Spleen (tissue), 11 donors: ENCODE data around the gene FAM107B. TPM values are rescaled to one million over a fixed set of nuclear protein-coding genes. Genes with fewer than 3 reads are reported as not detected.

Experiments
- DNase-seq: peaks from one replicate; pipeline ENCODE4 v3.0.0-alpha.2; 2020
- H3K27ac ChIP-seq, 8 donors: fragments of 200-600 bp; sonication (generic) in 7 of 8; 1 replicate in 4 of 8; 2 replicates in 4 of 8; pipeline versions ENCODE4 v1.5.0 to v1.8.0; 2016 to 2021; ENCODE audit warnings: inconsistent platforms in 4 of 8, mild to moderate bottlenecking in 4 of 8, moderate library complexity in 1 of 8
- H3K27me3 ChIP-seq, 7 donors: fragments of 200-600 bp; sonication (generic) in 6 of 7; replicated peaks in 1 of 7; 1 replicate in 4 of 7; 2 replicates in 3 of 7; pipeline versions ENCODE4 v1.5.0 to v1.8.0; 2016 to 2021; ENCODE audit warnings: inconsistent platforms in 3 of 7, mild to moderate bottlenecking in 1 of 7
- H3K36me3 ChIP-seq, 6 donors: fragments of 200-600 bp; sonication (generic) in 5 of 6; 1 replicate in 4 of 6; 2 replicates in 2 of 6; pipeline versions ENCODE4 v1.5.0 to v1.8.0; 2016 to 2021; ENCODE audit warnings: inconsistent platforms in 2 of 6
- H3K4me1 ChIP-seq, 6 donors: fragments of 200-600 bp; sonication (generic) in 5 of 6; 1 replicate in 3 of 6; 2 replicates in 3 of 6; pipeline versions ENCODE4 v1.5.0 to v1.8.0; 2016 to 2021; ENCODE audit warnings: inconsistent platforms in 3 of 6
- H3K4me3 ChIP-seq, 8 donors: fragments of 200-600 bp; sonication (generic) in 7 of 8; 1 replicate in 4 of 8; 2 replicates in 4 of 8; pipeline versions ENCODE4 v1.5.0 to v1.8.0; 2016 to 2021; ENCODE audit warnings: inconsistent platforms in 4 of 8, mild to moderate bottlenecking in 4 of 8, moderate library complexity in 2 of 8
- H3K9me3 ChIP-seq, 8 donors: fragments of 200-600 bp; sonication (generic) in 7 of 8; 1 replicate in 4 of 8; 2 replicates in 4 of 8; pipeline versions ENCODE4 v1.5.0 to v1.8.0; 2016 to 2021; ENCODE audit warnings: inconsistent platforms in 4 of 8
- CTCF ChIP-seq, 11 experiments: fragments of 200-600 bp in 7 of 11; fragments of 450-650 bp in 4 of 11; sonication (generic) in 4 of 11; IDR thresholded peaks in 8 of 11; conservative IDR thresholded peaks in 3 of 11; 1 replicate in 7 of 11; 2 replicates in 4 of 11; pipeline versions ENCODE4 v1.4.0 to v1.8.0; 2016 to 2021; ENCODE audit warnings: antibody characterized with exemption in 11 of 11, inconsistent platforms in 4 of 11, mild to moderate bottlenecking in 1 of 11
- POLR2A ChIP-seq, 3 donors: fragments of 450-650 bp; IDR thresholded peaks; one replicate each; pipeline ENCODE4 v1.5.1; 2017; ENCODE audit warnings: antibody characterized with exemption in 3 of 3, mild to moderate bottlenecking in 1 of 3
- POLR2AphosphoS5 ChIP-seq, 3 donors: sonication (generic); formaldehyde crosslinking; IDR thresholded peaks; one replicate each; pipeline ENCODE4 v1.5.1; 2017; ENCODE audit warnings: antibody characterized with exemption in 3 of 3
- WGBS, 5 donors: extraction: QIAGEN DNeasy Blood & Tissue Kit in 3 of 5; methylation state at CpG; one replicate each; pipeline versions ENCODE4 v1.1.5 to v1.1.7; 2013 to 2018; 5-methylcytosine and 5-hydroxymethylcytosine counted together
- intact Hi-C: fragments of 100-400 bp; cut with DNase I; formaldehyde crosslinking; loops from one replicate; pipeline ENCODE4 v1.15.0; 2023; ENCODE audit warnings: low total_unique reads
- polyA plus RNA-seq, 3 donors: library from polyadenylated mRNA; stranded (reverse); fragments of 200-250 nt; gene quantifications; one replicate each; pipeline ENCODE4 v1.2.1, GENCODE V29; 2013
- total RNA-seq, 7 donors: library from RNA; depleted of rRNA in 3 of 7; stranded (reverse); fragments of >200 nt in 3 of 7; fragmentation: NEBNext Ultra II Directional in 4 of 7; extraction: Animal tissue kit (Norgen Biotek cat#: 25700) in 4 of 7; gene quantifications; one replicate each; pipeline versions ENCODE4 v1.1.0 to v1.2.1, GENCODE V29; 2016 to 2021
- donor health status: healthy with polysubstance abuse.
- donor health status: DM: no; HTN: no; CAD: no; lungs with moderate emphysema.
- donor health status: DM: no; HTN: no; CAD: no.
- donor health status: Bipolar disorder and iron deficiency.
- donor health status: healthy.
- donor health status: DM: no; HTN: no; CAD: no.
- donor health status: DM: yes; HTN: yes; CAD: no.

FAM107B gene
- total and polyA plus RNA-seq, 10 donors: 40.1 to 115 (median 75.5) TPM

- no peaks in the 10 kb centered on the region for H3K9me3 ChIP-seq
- peak overlapping the region in 1 of 8 donors; percentile 51 for H3K4me3 ChIP-seq
- peaks cover 63 to 100% (median 90%) of the 10 kb centered on the region in 6 donors for H3K4me1 ChIP-seq
- no peak for DNase-seq
- no peaks in the 10 kb centered on the region for H3K36me3 ChIP-seq
- no peak for TF ChIP-seq POLR2AphosphoS5 (IDR thresholded peaks at IDR 0.05)
- TF ChIP-seq CTCF (IDR thresholded peaks at IDR 0.05 in 8 of 11, conservative IDR thresholded peaks at IDR 0.05 in 3 of 11): peak in 1 of 11 experiments; percentile 6
- H3K27ac ChIP-seq: peak overlapping the region; percentile 31 to 93 (median 84)
- intact Hi-C loops: no loop called here
- WGBS, 5 donors: 30 to 53% (median 42%) methylated on average over 3 of the region's 3 CpGs
- no peaks in the 10 kb centered on the region for H3K27me3 ChIP-seq
Observed at GRCh38 chr10:14554491-14555205, 220.0 kb downstream of the FAM107B start.

- Histone ChIP-seq H3K4me3 (peak overlapping the region in 1 of 8 donors; percentile 51), H3K9me3 (no peaks in the 10 kb centered on the region), H3K27me3 (no peaks in the 10 kb centered on the region), H3K4me1 (peaks cover 63 to 100% (median 88%) of the 10 kb centered on the region in 6 donors), H3K36me3 (peaks cover 0 to 1% (median 0%) of the 10 kb centered on the region in 6 donors), H3K27ac (peak overlapping the region; percentile 31 to 93 (median 84))
- TF ChIP-seq CTCF (IDR thresholded peaks at IDR 0.05 in 8 of 11, conservative IDR thresholded peaks at IDR 0.05 in 3 of 11) (no peak), POLR2AphosphoS5 (IDR thresholded peaks at IDR 0.05) (no peak), POLR2A (IDR thresholded peaks at IDR 0.05) (no peak)
- no peak for DNase-seq
- 67 to 79% (median 71%) methylated on average over 3 of the region's 3 CpGs for WGBS, 5 donors
- intact Hi-C loops: no loop called here
Observed at GRCh38 chr10:14554091-14554490, 220.6 kb downstream of the FAM107B start.

GRCh38 chr10:14553448-14553847, 221.2 kb downstream of the FAM107B start:
- Histone ChIP-seq H3K4me1 (peaks cover 63 to 100% (median 85%) of the 10 kb centered on the region in 6 donors), H3K4me3 (peak overlapping the region in 1 of 8 donors; percentile 51), H3K9me3 (no peaks in the 10 kb centered on the region), H3K36me3 (peaks cover 0 to 7% (median 0%) of the 10 kb centered on the region in 6 donors), H3K27ac (peak overlapping the region in 7 of 8 donors; percentile 75 to 93 (median 85)), H3K27me3 (no peaks in the 10 kb centered on the region)
- TF ChIP-seq POLR2A (IDR thresholded peaks at IDR 0.05): no peak
- TF ChIP-seq CTCF (IDR thresholded peaks at IDR 0.05 in 8 of 11, conservative IDR thresholded peaks at IDR 0.05 in 3 of 11): no peak
- no peak for TF ChIP-seq POLR2AphosphoS5 (IDR thresholded peaks at IDR 0.05)
- 39 to 67% (median 49%) methylated on average over 1 of the region's 1 CpG for WGBS, 5 donors
- DNase-seq: no peak
- intact Hi-C loops: no loop called here

- DNase-seq: no peak
- H3K4me1 ChIP-seq: peaks cover 62 to 100% (median 80%) of the 10 kb centered on the region in 6 donors
- intact Hi-C loops: no loop called here
- H3K27ac ChIP-seq: peak overlapping the region; percentile 54 to 93 (median 84)
- TF ChIP-seq POLR2A (IDR thresholded peaks at IDR 0.05): no peak
- no peak for TF ChIP-seq CTCF (IDR thresholded peaks at IDR 0.05 in 8 of 11, conservative IDR thresholded peaks at IDR 0.05 in 3 of 11)
- peak in 1 of 3 donors; percentile 39 for TF ChIP-seq POLR2AphosphoS5 (IDR thresholded peaks at IDR 0.05)
- H3K36me3 ChIP-seq: peaks cover 0 to 19% (median 0%) of the 10 kb centered on the region in 6 donors
- WGBS, 5 donors: 43 to 80% (median 64%) methylated on average over 4 of the region's 4 CpGs
- H3K27me3 ChIP-seq: no peaks in the 10 kb centered on the region
- H3K4me3 ChIP-seq: peak overlapping the region in 1 of 8 donors; percentile 51
- H3K9me3 ChIP-seq: no peaks in the 10 kb centered on the region
Observed at GRCh38 chr10:14552015-14552414, 222.7 kb downstream of the FAM107B start.
